OCI-LY1 (cell line): ENCODE measurements around the gene UGT3A2.

Experiments used
- H2AFZ ChIP-seq: fragments of 200-600 bp; sonication (generic), shearing (Covaris generic); 2 replicates; pipeline ENCODE4 v1.6.0; 2014; ENCODE audit warnings: antibody characterized with exemption, mild to moderate bottlenecking, low read length
- H3F3A ChIP-seq: fragments of 200-600 bp; sonication (generic), shearing (Covaris generic); 2 replicates; pipeline ENCODE4 v1.6.0; 2014; ENCODE audit warnings: mild to moderate bottlenecking, antibody characterized with exemption, low read length, moderate library complexity; ENCODE audit not compliant: insufficient read depth
- H3K27ac ChIP-seq: fragments of 200-600 bp; sonication (generic); 2 replicates; pipeline ENCODE4 v1.5.1; 2014; ENCODE audit warnings: low read length, mixed run types, mild to moderate bottlenecking, low read depth; ENCODE audit not compliant: poor library complexity, severe bottlenecking
- H3K27me3 ChIP-seq: fragments of 200-600 bp; sonication (generic); 2 replicates; pipeline ENCODE4 v1.6.0; 2014; ENCODE audit warnings: antibody characterized with exemption, mild to moderate bottlenecking, low read length, moderate library complexity; ENCODE audit not compliant: insufficient read depth
- H3K36me3 ChIP-seq: fragments of 200-600 bp; sonication (generic); 2 replicates; pipeline ENCODE4 v1.6.1; 2014; ENCODE audit warnings: mild to moderate bottlenecking, antibody characterized with exemption, low read length, moderate library complexity, mixed read lengths; ENCODE audit not compliant: insufficient read depth
- H3K4me1 ChIP-seq: fragments of 200-600 bp; sonication (generic); 2 replicates; pipeline ENCODE4 v1.5.1; 2014; ENCODE audit warnings: mild to moderate bottlenecking, low read length, moderate library complexity; ENCODE audit not compliant: insufficient read depth, severe bottlenecking
- H3K4me2 ChIP-seq: fragments of 200-600 bp; sonication (generic), shearing (Covaris generic); 2 replicates; pipeline ENCODE4 v1.6.1; 2014; ENCODE audit warnings: low read length
- H3K4me3 ChIP-seq: fragments of 200-600 bp; sonication (generic); 2 replicates; pipeline ENCODE4 v1.5.1; 2014; ENCODE audit warnings: low read length, low read depth, mild to moderate bottlenecking, mixed read lengths; ENCODE audit not compliant: poor library complexity, severe bottlenecking
- H3K79me2 ChIP-seq: fragments of 200-600 bp; shearing (Covaris generic); 2 replicates; pipeline ENCODE4 v1.6.1; 2016; ENCODE audit warnings: mixed run types, low read length, mixed read lengths; ENCODE audit not compliant: insufficient read depth
- H3K9ac ChIP-seq: fragments of 200-600 bp; sonication (generic), shearing (Covaris generic); 2 replicates; pipeline ENCODE4 v1.6.1; 2014; ENCODE audit warnings: mild to moderate bottlenecking, low read length, mixed read lengths
- H3K9me2 ChIP-seq: fragments of 200-600 bp; sonication (generic), shearing (Covaris generic); 2 replicates; pipeline ENCODE4 v1.6.1; 2014; ENCODE audit warnings: low read depth, mild to moderate bottlenecking, low read length, mixed read lengths
- H3K9me3 ChIP-seq: fragments of 200-600 bp; shearing (Covaris generic); 2 replicates; pipeline ENCODE4 v1.6.1; 2014; ENCODE audit warnings: low read length, mixed read lengths
- H4K20me1 ChIP-seq: fragments of 200-600 bp; sonication (generic), shearing (Covaris generic); 2 replicates; pipeline ENCODE4 v1.6.0; 2016; ENCODE audit warnings: mild to moderate bottlenecking, low read length; ENCODE audit not compliant: insufficient read depth
- EZH2 ChIP-seq: fragments of 200-600 bp; sonication (generic), shearing (Covaris generic); IDR thresholded peaks from 2 replicates; pipeline ENCODE4 v1.8.0; 2017; ENCODE audit warnings: borderline replicate concordance, mixed run types, mild to moderate bottlenecking, antibody characterized with exemption, low read length, moderate library complexity, mixed read lengths
- TF ChIP-seq, protein P1 (sequence below): fragments of 200-600 bp; sonication (generic), shearing (Covaris generic); IDR thresholded peaks from 2 replicates; pipeline ENCODE4 v1.5.1; 2017; ENCODE audit warnings: mild to moderate bottlenecking, antibody characterized with exemption, low read length, moderate library complexity, mixed read lengths

UGT3A2 gene

DNA sequence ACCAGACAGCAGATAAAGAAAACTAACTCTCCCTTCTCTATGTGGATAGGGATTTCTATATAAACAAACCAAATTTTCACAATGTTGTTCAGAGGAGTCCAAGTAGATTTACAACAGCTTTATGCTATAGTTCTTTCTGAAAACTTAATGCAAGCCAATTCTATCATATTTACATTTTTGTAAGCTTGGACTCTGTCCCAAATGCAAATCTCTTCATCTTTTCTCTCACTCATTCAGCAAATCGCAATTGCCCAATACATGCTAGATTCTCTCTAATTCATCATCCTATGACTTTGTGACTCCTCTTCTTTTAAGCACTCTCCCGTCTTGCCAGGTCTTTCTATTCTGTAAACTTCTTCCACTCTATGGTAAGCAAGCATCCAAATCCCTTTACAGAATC is 39.1 kb upstream of the UGT3A2 start:
- H3K9me2 ChIP-seq, result no peaks in the 10 kb centered on the region
- H4K20me1 ChIP-seq, result no peaks in the 10 kb centered on the region
- no peaks in the 10 kb centered on the region for H3K4me1 ChIP-seq
- no peaks in the 10 kb centered on the region; the same call in 1 of the 2 replicates for H3F3A ChIP-seq
- no peak overlapping the region for H3K9ac ChIP-seq
- TF ChIP-seq, protein P1, sequence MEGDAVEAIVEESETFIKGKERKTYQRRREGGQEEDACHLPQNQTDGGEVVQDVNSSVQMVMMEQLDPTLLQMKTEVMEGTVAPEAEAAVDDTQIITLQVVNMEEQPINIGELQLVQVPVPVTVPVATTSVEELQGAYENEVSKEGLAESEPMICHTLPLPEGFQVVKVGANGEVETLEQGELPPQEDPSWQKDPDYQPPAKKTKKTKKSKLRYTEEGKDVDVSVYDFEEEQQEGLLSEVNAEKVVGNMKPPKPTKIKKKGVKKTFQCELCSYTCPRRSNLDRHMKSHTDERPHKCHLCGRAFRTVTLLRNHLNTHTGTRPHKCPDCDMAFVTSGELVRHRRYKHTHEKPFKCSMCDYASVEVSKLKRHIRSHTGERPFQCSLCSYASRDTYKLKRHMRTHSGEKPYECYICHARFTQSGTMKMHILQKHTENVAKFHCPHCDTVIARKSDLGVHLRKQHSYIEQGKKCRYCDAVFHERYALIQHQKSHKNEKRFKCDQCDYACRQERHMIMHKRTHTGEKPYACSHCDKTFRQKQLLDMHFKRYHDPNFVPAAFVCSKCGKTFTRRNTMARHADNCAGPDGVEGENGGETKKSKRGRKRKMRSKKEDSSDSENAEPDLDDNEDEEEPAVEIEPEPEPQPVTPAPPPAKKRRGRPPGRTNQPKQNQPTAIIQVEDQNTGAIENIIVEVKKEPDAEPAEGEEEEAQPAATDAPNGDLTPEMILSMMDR, result no peak
- TF ChIP-seq EZH2, result no peak
- H3K79me2 ChIP-seq, result no peaks in the 10 kb centered on the region
- no peaks in the 10 kb centered on the region for H3K27me3 ChIP-seq
- no peak overlapping the region for H2AFZ ChIP-seq
- H3K27ac ChIP-seq, result no peak overlapping the region
- peaks cover 60% of the 10 kb centered on the region for H3K36me3 ChIP-seq
- no peaks in the 10 kb centered on the region for H3K9me3 ChIP-seq
- no peak overlapping the region for H3K4me3 ChIP-seq
- H3K4me2 ChIP-seq, result no peak overlapping the region

DNA sequence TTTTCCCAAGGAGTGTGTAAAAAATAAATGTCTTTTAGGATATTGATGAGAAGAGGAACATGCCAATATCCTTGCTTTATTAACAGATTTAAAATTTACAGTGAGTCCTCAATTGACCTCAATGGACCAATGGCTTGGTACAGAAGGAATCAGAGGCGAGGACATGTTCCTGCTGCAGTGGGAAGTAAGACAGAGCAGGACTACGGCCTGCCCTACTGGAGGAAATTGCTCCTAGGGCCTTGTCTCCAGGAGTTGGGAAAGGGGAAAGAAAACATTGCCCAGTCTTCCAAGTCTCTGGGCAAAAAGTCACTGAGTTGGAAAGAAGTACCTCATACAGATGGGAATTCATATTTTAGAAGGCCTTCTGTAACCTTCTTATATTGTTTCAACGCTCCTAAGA is 33.1 kb upstream of the UGT3A2 start:
- no peaks in the 10 kb centered on the region for H3K27me3 ChIP-seq
- H3F3A ChIP-seq, result no peaks in the 10 kb centered on the region
- no peaks in the 10 kb centered on the region for H3K4me1 ChIP-seq
- no peaks in the 10 kb centered on the region for H3K9me3 ChIP-seq
- no peaks in the 10 kb centered on the region for H3K9me2 ChIP-seq
- H3K36me3 ChIP-seq, result peaks cover 10% of the 10 kb centered on the region; the same call in 1 of the 2 replicates
- no peaks in the 10 kb centered on the region for H4K20me1 ChIP-seq
- no peak overlapping the region for H3K27ac ChIP-seq
- no peak overlapping the region for H3K9ac ChIP-seq
- no peak overlapping the region for H3K4me3 ChIP-seq
- TF ChIP-seq, protein P1, result no peak
- no peak for TF ChIP-seq EZH2
- H2AFZ ChIP-seq, result no peak overlapping the region
- H3K79me2 ChIP-seq, result no peaks in the 10 kb centered on the region
- H3K4me2 ChIP-seq, result no peak overlapping the region

DNA sequence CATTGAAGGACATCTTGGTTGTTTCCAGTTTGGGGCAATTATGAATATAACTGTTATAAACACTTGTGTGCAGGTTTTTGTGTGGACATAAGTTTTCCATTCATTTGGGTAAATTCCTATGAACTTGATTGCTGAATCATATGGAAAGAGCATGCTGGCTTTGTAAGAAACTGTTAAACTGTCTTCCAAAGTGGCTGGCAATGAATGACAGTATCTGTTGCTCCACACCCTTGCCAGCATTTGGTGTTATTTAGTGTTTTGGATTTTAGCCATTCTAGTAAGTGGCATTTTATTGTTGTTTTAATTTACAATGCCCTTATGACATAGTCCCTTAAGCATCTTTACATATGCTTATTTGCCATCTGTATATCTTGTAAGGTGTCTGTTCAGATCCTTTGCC is 29.8 kb upstream of the UGT3A2 start:
- H3K27ac ChIP-seq, result no peak overlapping the region
- no peaks in the 10 kb centered on the region for H3K36me3 ChIP-seq
- TF ChIP-seq, protein P1, result no peak
- no peak for TF ChIP-seq EZH2
- H3K4me3 ChIP-seq, result no peak overlapping the region
- H3K9me3 ChIP-seq, result no peaks in the 10 kb centered on the region
- no peaks in the 10 kb centered on the region for H3F3A ChIP-seq
- no peaks in the 10 kb centered on the region for H4K20me1 ChIP-seq
- no peaks in the 10 kb centered on the region for H3K4me1 ChIP-seq
- H3K9ac ChIP-seq, result no peak overlapping the region
- H3K4me2 ChIP-seq, result no peak overlapping the region
- H3K27me3 ChIP-seq, result no peaks in the 10 kb centered on the region
- no peak overlapping the region for H2AFZ ChIP-seq
- no peaks in the 10 kb centered on the region for H3K9me2 ChIP-seq
- no peaks in the 10 kb centered on the region for H3K79me2 ChIP-seq
